Transverse colon (tissue), 4 donors: ENCODE data around the gene RNF207. TPM values are rescaled to one million over a fixed set of nuclear protein-coding genes. Genes with fewer than 3 reads are reported as not detected.

ENCODE experiments used
- DNase-seq: peaks from one replicate; pipeline ENCODE4 v3.0.0-alpha.2; 2019
- H3K27ac ChIP-seq, 4 donors: fragments of 200-600 bp; sonication (generic); 2 replicates each; pipeline ENCODE4 v1.5.1; 2016 to 2018; ENCODE audit warnings: inconsistent platforms in 4 of 4
- H3K27me3 ChIP-seq: fragments of 200-600 bp; sonication (generic); 2 replicates; pipeline ENCODE4 v1.5.1; 2017; ENCODE audit warnings: inconsistent platforms
- H3K36me3 ChIP-seq, 4 donors: fragments of 200-600 bp; sonication (generic); 2 replicates each; pipeline ENCODE4 v1.5.1; 2017 to 2019; ENCODE audit warnings: inconsistent platforms in 4 of 4
- H3K4me1 ChIP-seq, 4 donors: fragments of 200-600 bp; sonication (generic); 2 replicates each; pipeline ENCODE4 v1.5.1; 2017 to 2020; ENCODE audit warnings: inconsistent platforms in 4 of 4
- H3K4me3 ChIP-seq, 4 donors: fragments of 200-600 bp; sonication (generic); 1 replicate in 1 of 4; 2 replicates in 3 of 4; pipeline versions ENCODE4 v1.5.1 to v1.6.1; 2017 to 2019; ENCODE audit warnings: inconsistent platforms in 4 of 4
- H3K9me3 ChIP-seq, 2 donors: fragments of 200-600 bp; sonication (generic); 2 replicates each; pipeline ENCODE4 v1.5.1; 2017 to 2019; ENCODE audit warnings: inconsistent platforms in 2 of 2
- EP300 ChIP-seq: sonication (generic); formaldehyde crosslinking; IDR thresholded peaks from one replicate; pipeline ENCODE4 v1.6.1; 2017; ENCODE audit warnings: antibody characterized with exemption, low read depth
- POLR2A ChIP-seq: fragments of 450-650 bp; IDR thresholded peaks from one replicate; pipeline ENCODE4 v1.6.1; 2016; ENCODE audit warnings: antibody characterized with exemption, mild to moderate bottlenecking, moderate library complexity
- POLR2AphosphoS5 ChIP-seq, 3 donors: sonication (generic); formaldehyde crosslinking; IDR thresholded peaks; one replicate each; pipeline ENCODE4 v1.6.1; 2016; ENCODE audit warnings: antibody characterized with exemption in 3 of 3
- WGBS, 2 donors: methylation state at CpG; one replicate each; pipeline ENCODE4 v1.1.5; 2018; ENCODE audit warnings: low coverage in 1 of 2; 5-methylcytosine and 5-hydroxymethylcytosine counted together
- in situ Hi-C, 4 donors: fragments of 200-750 bp; cut with MboI; loops; one replicate each; pipeline versions ENCODE4 v1.15.0 to v1.15.1; 2017; ENCODE audit warnings: low sequenced_read_pairs in 3 of 4, low pct_ligation_motif_present in 1 of 4, low pct_unique_long_range_greater_than_20kb in 1 of 4
- intact Hi-C: fragments of 100-400 bp; cut with DNase I; formaldehyde crosslinking; loops from one replicate; pipeline ENCODE4 v1.15.1; 2023; ENCODE audit warnings: low total_unique reads
- total RNA-seq, 4 donors: library from RNA; depleted of rRNA; stranded (reverse); fragments of >200 nt; gene quantifications; one replicate each; pipeline ENCODE4 v1.1.0, GENCODE V29; 2016
- TF ChIP-seq, protein P1 (sequence below), 5 experiments: fragments of 200-600 bp in 3 of 5; fragments of 450-650 bp in 2 of 5; sonication (generic) in 3 of 5; IDR thresholded peaks; 1 replicate in 2 of 5; 2 replicates in 3 of 5; pipeline ENCODE4 v1.5.1; 2016 to 2017; ENCODE audit warnings: antibody characterized with exemption in 5 of 5, inconsistent platforms in 3 of 5, mild to moderate bottlenecking in 2 of 5, moderate library complexity in 1 of 5

RNF207 gene
- total RNA-seq, 4 donors from 2014 or later = 82.6 to 1,341 (median 190) TPM

DNA sequence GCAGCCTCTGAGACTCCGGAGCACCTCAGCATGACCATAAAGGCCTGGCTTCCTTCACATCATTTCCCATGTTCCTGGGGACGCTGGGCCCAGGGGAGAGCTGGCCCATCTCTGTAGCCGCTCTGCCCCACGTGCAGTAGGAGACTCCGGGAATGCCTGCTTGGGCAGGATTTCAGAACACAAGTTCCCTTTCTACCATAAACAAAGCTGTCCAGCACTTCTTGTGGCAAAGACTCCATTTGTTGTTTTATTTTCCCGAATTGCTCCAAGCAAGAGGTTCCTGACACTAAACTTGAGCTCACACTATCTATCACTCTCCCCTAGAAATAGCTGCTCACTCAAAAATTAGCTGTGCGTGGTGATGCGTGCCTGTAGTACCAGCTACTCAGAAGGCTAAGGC lies 47.7 kb upstream of the RNF207 start:
- intact Hi-C loops (no loop called here), in situ Hi-C loops (no loop called here)
- no peaks in the 10 kb centered on the region for H3K36me3 ChIP-seq
- H3K27me3 ChIP-seq = peaks cover 26% of the 10 kb centered on the region
- H3K4me3 ChIP-seq = no peak overlapping the region
- no peaks in the 10 kb centered on the region for H3K9me3 ChIP-seq
- DNase-seq = no peak
- TF ChIP-seq POLR2A (no peak), EP300 (no peak), POLR2AphosphoS5 (IDR thresholded peaks at IDR 0.05) (no peak)
- TF ChIP-seq, protein P1, sequence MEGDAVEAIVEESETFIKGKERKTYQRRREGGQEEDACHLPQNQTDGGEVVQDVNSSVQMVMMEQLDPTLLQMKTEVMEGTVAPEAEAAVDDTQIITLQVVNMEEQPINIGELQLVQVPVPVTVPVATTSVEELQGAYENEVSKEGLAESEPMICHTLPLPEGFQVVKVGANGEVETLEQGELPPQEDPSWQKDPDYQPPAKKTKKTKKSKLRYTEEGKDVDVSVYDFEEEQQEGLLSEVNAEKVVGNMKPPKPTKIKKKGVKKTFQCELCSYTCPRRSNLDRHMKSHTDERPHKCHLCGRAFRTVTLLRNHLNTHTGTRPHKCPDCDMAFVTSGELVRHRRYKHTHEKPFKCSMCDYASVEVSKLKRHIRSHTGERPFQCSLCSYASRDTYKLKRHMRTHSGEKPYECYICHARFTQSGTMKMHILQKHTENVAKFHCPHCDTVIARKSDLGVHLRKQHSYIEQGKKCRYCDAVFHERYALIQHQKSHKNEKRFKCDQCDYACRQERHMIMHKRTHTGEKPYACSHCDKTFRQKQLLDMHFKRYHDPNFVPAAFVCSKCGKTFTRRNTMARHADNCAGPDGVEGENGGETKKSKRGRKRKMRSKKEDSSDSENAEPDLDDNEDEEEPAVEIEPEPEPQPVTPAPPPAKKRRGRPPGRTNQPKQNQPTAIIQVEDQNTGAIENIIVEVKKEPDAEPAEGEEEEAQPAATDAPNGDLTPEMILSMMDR (IDR thresholded peaks at IDR 0.05) = no peak
- H3K27ac ChIP-seq = no peak overlapping the region
- peaks cover 0 to 5% (median 2%) of the 10 kb centered on the region in 4 donors for H3K4me1 ChIP-seq
- 50 to 58% methylated on average over 1 to 8 of the region's 8 CpGs for WGBS, 2 donors

DNA sequence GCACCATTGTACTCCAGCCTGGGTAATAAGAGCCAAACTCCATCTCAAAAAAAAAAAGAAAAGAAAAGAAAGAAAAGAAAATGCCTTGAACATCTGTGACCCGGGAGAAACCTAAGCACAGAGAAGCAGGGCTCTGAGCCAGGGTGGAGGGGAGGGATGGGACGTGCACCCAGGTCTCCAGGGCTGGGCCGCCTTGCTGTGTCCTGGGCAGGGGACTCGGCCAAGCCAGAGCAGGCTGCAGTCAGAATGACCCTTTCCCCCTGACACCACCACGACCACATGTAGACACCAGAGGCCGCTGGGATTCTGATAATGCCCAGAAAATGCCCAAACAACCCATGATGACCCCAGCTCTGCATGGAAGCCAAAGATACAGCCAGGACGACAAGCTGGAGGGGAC lies 43.6 kb upstream of the RNF207 start:
- Histone ChIP-seq H3K27ac (no peak overlapping the region), H3K9me3 (no peaks in the 10 kb centered on the region), H3K4me3 (no peak overlapping the region), H3K27me3 (peaks cover 40% of the 10 kb centered on the region), H3K36me3 (no peaks in the 10 kb centered on the region), H3K4me1 (peaks cover 0 to 5% (median 1%) of the 10 kb centered on the region in 4 donors)
- intact Hi-C loops (no loop called here), in situ Hi-C loops (no loop called here)
- DNase-seq = no peak
- 81% methylated on average over 7 of the region's 7 CpGs; no CpG with 5 or more reads in 1 of the 2 donors for WGBS, 2 donors
- TF ChIP-seq POLR2A (no peak), EP300 (no peak), POLR2AphosphoS5 (IDR thresholded peaks at IDR 0.05) (no peak)
- TF ChIP-seq, protein P1 (IDR thresholded peaks at IDR 0.05) = no peak

DNA sequence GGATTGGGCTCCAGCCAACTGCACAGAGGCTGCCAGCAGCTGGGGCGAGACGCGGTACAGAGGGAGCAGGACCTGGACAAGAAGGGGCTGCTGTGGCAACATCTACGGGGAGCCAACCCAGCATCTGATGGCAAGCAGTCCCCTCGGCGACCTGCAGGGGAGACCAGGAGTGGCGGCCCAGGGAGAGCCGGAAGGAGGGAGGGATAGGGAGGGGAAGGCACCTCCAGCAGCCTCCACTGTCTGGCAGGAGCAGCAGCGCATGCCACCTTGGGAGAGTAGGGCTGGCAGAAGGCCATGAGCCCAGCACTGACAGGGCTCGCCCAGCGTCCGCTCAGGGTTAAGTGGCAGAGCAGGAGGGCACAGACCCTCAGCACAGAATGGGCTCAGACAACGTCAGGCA lies 43.1 kb upstream of the RNF207 start:
- DNase-seq = no peak
- Histone ChIP-seq H3K27ac (no peak overlapping the region), H3K27me3 (peaks cover 40% of the 10 kb centered on the region), H3K36me3 (no peaks in the 10 kb centered on the region), H3K9me3 (no peaks in the 10 kb centered on the region), H3K4me3 (no peak overlapping the region), H3K4me1 (peaks cover 0 to 5% (median 0%) of the 10 kb centered on the region in 4 donors)
- 60% methylated on average over 13 of the region's 13 CpGs; no CpG with 5 or more reads in 1 of the 2 donors for WGBS, 2 donors
- TF ChIP-seq, protein P1 (IDR thresholded peaks at IDR 0.05) = no peak
- intact Hi-C loops = no loop called here
- in situ Hi-C loops = no loop called here

DNA sequence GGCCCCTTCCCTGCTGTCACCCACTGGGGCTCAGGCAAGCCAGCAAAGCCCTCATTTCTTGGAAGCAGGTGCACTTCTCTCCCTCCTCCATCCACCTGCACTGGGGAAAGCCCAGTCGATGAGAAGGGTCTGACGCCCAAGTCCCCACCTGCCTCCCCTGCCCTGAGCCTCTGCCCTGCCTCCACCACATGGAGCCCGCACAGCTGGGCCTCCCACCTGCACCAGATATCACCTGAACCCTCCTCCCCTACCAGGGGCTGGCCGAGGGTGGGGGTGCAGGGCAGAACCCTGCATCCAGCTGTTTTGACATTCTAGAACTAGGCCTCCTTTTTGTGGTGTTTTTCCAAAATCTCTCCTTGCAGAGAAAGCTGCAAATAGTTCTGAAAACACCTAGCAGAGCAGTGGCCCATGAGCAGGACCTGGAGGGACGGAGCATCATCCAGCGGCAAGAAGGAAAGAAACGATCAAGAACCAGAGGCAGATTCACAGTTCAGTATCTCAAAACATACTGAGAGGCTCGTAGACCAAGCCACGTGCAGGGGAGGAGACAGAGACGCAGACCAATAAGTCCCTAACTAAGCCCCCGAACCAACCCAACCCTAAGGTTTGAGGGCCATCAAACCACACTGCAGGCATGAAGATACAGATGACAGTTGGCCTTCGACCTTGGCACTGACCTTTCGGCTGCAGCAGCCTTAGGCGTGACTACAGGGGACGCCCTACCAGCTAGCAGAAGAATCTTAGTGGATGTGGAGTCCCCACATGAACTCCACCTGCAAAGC lies 42.5 kb upstream of the RNF207 start:
- no peak for DNase-seq
- Histone ChIP-seq H3K27me3 (peaks cover 42% of the 10 kb centered on the region), H3K9me3 (no peaks in the 10 kb centered on the region), H3K4me3 (no peak overlapping the region), H3K4me1 (no peaks in the 10 kb centered on the region), H3K36me3 (no peaks in the 10 kb centered on the region), H3K27ac (no peak overlapping the region)
- intact Hi-C loops (no loop called here), in situ Hi-C loops (no loop called here)
- no peak for TF ChIP-seq EP300
- no peak for TF ChIP-seq POLR2AphosphoS5 (IDR thresholded peaks at IDR 0.05)
- TF ChIP-seq, protein P1 (IDR thresholded peaks at IDR 0.05) = no peak
- TF ChIP-seq POLR2A = no peak
- WGBS, 2 donors = 76 to 100% methylated on average over 1 to 15 of the region's 15 CpGs
